ENCODE data around the gene ST3GAL2. TPM values are rescaled to one million over a fixed set of nuclear protein-coding genes. Genes with fewer than 3 reads are reported as not detected.
A peak's percentile ranks its signal among the peaks of the same experiment; 100 is the strongest.
"Not testable (repeated sequence)": the region's sequence is repeated elsewhere in the genome, so short reads cannot be mapped to it uniquely, and the experiment has no call there.

Gene ST3GAL2
- total and polyA plus RNA-seq, 7 experiments from 2014 or later, result 11.3 to 35.9 (median 28.5) TPM

GRCh38 chr16:70453117-70453891, 14.4 kb upstream of the ST3GAL2 start:
- Mint-ChIP-seq H3K27ac (peak overlapping the region; percentile 70 to 91 (median 86)), H3K9me3 (no peaks in the 10 kb centered on the region), H3K27me3 (peaks cover 0 to 3% (median 0%) of the 10 kb centered on the region in 5 donors), H3K36me3 (peaks cover 0 to 4% (median 0%) of the 10 kb centered on the region in 5 donors), H3K4me1 (peaks cover 6 to 47% (median 37%) of the 10 kb centered on the region in 7 donors), H3K4me3 (peak overlapping the region; percentile 90 to 95 (median 93))
- CTCF ChIA-PET, result interaction anchor here (0.6 to 1.6 kb wide), 6 partner anchors 9 to 83 kb away, joined by 3 to 7 read pairs (median 4); no protein-coding TSS in a partner anchor
- peak overlapping the region; percentile 82 for H3K4me3 ChIP-seq (ENCODE audit: low read length)
- no peaks in the 10 kb centered on the region for H3K9me3 ChIP-seq (ENCODE audit: control insufficient read depth in 2 of 3, low read length in 3 of 3)
- peaks cover 8 to 12% of the 10 kb centered on the region in 2 donors for H3K4me1 ChIP-seq (ENCODE audit: control insufficient read depth in 2 of 2, insufficient read depth in 2 of 2, low read length in 2 of 2)
- H3K27me3 ChIP-seq (ENCODE audit: control insufficient read depth in 2 of 2, insufficient read depth in 2 of 2, low read length in 2 of 2), result no peaks in the 10 kb centered on the region
- DNase-seq, result no peak
- POLR2A ChIA-PET, result interaction anchor here (0.6 to 3.4 kb wide), 13 partner anchors 10 to 164 kb away, joined by 3 to 30 read pairs (median 4); partner anchors contain the start of genes AARS1 and ST3GAL2
- intact Hi-C loops (cut with micrococcal nuclease), result loop anchor here (1.0 to 5.0 kb wide), 3 partner anchors 51 to 349 kb away; partner anchors contain the start of gene VAC14 (in 1 of the 2)
- peaks cover 0 to 9% (median 0%) of the 10 kb centered on the region in 3 experiments for H3K36me3 ChIP-seq (ENCODE audit: control insufficient read depth in 2 of 3, insufficient read depth in 3 of 3, low read length in 3 of 3)
- ATAC-seq, result no peak
- peak overlapping the region; percentile 99 for H3K27ac ChIP-seq (ENCODE audit: low read depth, low read length)

GRCh38 chr16:70451004-70451340, 12.1 kb upstream of the ST3GAL2 start:
- ATAC-seq; H3K9me3 ChIP-seq (ENCODE audit: control insufficient read depth in 2 of 3, low read length in 3 of 3); H3K27me3 Mint-ChIP-seq; H3K27ac Mint-ChIP-seq; H3K36me3 ChIP-seq (ENCODE audit: control insufficient read depth in 2 of 3, insufficient read depth in 3 of 3, low read length in 3 of 3); H3K9me3 Mint-ChIP-seq; H3K4me3 Mint-ChIP-seq; H3K27ac ChIP-seq (ENCODE audit: low read depth, low read length); POLR2A ChIA-PET; H3K36me3 Mint-ChIP-seq; CTCF ChIA-PET; H3K27me3 ChIP-seq (ENCODE audit: control insufficient read depth in 2 of 2, insufficient read depth in 2 of 2, low read length in 2 of 2); H3K4me3 ChIP-seq (ENCODE audit: low read length); DNase-seq: not testable (repeated sequence)
- peaks cover 6 to 35% (median 26%) of the 10 kb centered on the region in 7 donors for H3K4me1 Mint-ChIP-seq
- peaks cover 8 to 12% of the 10 kb centered on the region in 2 donors for H3K4me1 ChIP-seq (ENCODE audit: control insufficient read depth in 2 of 2, insufficient read depth in 2 of 2, low read length in 2 of 2)
- intact Hi-C loops (cut with micrococcal nuclease), result loop anchor here in 1 of 2 donors (5.0 kb wide), 2 partner anchors 49 to 351 kb away; partner anchors contain the start of gene VAC14

DNA sequence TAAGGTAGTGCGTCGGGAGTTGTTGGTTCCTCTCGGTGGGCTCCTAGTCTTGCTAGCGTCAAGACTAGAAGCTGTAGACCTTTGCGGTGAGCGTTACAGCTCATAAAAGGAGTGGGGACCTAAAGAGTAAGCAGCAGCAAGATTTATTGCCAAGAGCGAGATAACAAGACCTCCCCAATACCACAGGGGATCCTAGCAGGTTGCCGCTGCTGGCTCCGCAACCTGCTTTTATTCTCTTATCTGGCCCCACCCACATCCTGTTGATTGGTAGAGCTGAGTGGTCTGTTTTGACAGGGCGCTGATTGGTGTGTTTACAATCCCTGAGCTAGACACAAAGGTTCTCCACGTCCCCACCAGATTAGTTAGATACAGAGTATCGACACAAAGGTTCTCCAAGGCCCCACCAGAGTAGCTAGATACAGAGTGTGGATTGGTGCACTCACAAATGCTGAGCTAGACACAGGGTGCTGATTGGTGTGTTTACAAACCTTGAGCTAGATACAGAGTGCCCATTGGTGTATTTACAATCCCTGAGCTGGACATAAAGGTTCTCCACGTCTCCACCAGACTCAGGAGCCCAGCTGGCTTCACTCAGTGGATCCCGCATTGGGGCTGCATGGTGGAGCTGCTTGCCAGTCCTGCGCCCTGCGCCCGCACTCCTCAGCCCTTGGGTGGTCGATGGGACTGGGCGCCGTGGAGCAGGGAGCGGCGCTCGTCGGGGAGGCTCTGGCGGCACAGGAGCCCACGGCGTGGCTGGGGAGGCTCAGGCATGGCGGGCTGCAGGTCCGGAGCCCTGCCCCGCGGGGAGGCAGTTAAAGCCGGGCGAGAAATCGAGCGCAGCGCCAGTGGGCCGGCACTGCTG, 11.5 kb upstream of the ST3GAL2 start:
- H3K36me3 Mint-ChIP-seq; H3K27me3 Mint-ChIP-seq; H3K36me3 ChIP-seq (ENCODE audit: control insufficient read depth in 2 of 3, insufficient read depth in 3 of 3, low read length in 3 of 3); H3K27ac ChIP-seq (ENCODE audit: low read depth, low read length); H3K27ac Mint-ChIP-seq; H3K9me3 ChIP-seq (ENCODE audit: control insufficient read depth in 2 of 3, low read length in 3 of 3); DNase-seq; H3K4me3 ChIP-seq (ENCODE audit: low read length); CTCF ChIA-PET; ATAC-seq; H3K27me3 ChIP-seq (ENCODE audit: control insufficient read depth in 2 of 2, insufficient read depth in 2 of 2, low read length in 2 of 2); H3K9me3 Mint-ChIP-seq: not testable (repeated sequence)
- Mint-ChIP-seq H3K4me1 (peaks cover 5 to 31% (median 22%) of the 10 kb centered on the region in 7 donors), H3K4me3 (peak overlapping the region in 3 of 10 donors; percentile 5 to 47 (median 28))
- H3K4me1 ChIP-seq (ENCODE audit: control insufficient read depth in 2 of 2, insufficient read depth in 2 of 2, low read length in 2 of 2), result peaks cover 5 to 12% of the 10 kb centered on the region in 2 donors
- intact Hi-C loops (cut with micrococcal nuclease), result loop anchor here in 1 of 2 donors (5.0 kb wide), 2 partner anchors 48 to 352 kb away; partner anchors contain the start of gene VAC14
- POLR2A ChIA-PET, result interaction anchor here (1.4 kb wide), 1 partner anchor 11 kb away, joined by 3 read pairs; the partner anchor contains the start of gene ST3GAL2

DNA sequence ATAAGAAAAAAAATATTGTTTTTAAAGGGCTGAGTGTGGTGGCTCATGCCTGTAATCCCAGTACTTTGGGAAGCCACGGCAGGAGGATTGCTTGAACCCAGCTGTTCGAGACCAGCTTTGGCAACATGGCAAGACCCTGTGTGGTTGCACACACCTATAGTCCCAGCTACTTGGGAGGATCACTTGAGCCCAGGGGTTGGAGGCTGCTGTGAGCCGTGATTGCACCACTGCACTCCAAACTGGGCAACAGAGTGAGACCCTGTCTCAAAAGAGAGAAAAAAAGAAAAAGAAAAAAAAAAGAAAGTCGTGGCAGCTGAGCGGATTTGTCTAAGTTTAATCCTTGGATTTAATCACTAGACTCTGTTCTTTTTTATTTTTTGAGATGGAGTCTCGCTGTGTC, 9.2 kb upstream of the ST3GAL2 start:
- H3K27me3 Mint-ChIP-seq, result peaks cover 0 to 4% (median 0%) of the 10 kb centered on the region in 5 donors
- no peak overlapping the region for H3K4me3 ChIP-seq (ENCODE audit: low read length)
- H3K27ac Mint-ChIP-seq, result no peak overlapping the region
- peaks cover 0 to 18% (median 9%) of the 10 kb centered on the region in 7 donors for H3K4me1 Mint-ChIP-seq
- ChIA-PET POLR2A (no interaction called here), CTCF (no interaction called here)
- no peaks in the 10 kb centered on the region for H3K4me1 ChIP-seq (ENCODE audit: control insufficient read depth in 2 of 2, insufficient read depth in 2 of 2, low read length in 2 of 2)
- no peaks in the 10 kb centered on the region for H3K27me3 ChIP-seq (ENCODE audit: control insufficient read depth in 2 of 2, insufficient read depth in 2 of 2, low read length in 2 of 2)
- H3K9me3 ChIP-seq (ENCODE audit: control insufficient read depth in 2 of 3, low read length in 3 of 3), result no peaks in the 10 kb centered on the region
- DNase-seq (no peak), ATAC-seq (no peak)
- no peaks in the 10 kb centered on the region for H3K36me3 ChIP-seq (ENCODE audit: control insufficient read depth in 2 of 3, insufficient read depth in 3 of 3, low read length in 3 of 3)
- H3K36me3 Mint-ChIP-seq, result peaks cover 0 to 4% (median 0%) of the 10 kb centered on the region in 5 donors
- no peak overlapping the region for H3K27ac ChIP-seq (ENCODE audit: low read depth, low read length)
- H3K4me3 Mint-ChIP-seq, result no peak overlapping the region
- intact Hi-C loops (cut with micrococcal nuclease), result no loop called here
- H3K9me3 Mint-ChIP-seq, result no peaks in the 10 kb centered on the region

GRCh38 chr16:70444249-70445063, 5.6 kb upstream of the ST3GAL2 start:
- POLR2A ChIA-PET, result interaction anchor here (1.6 kb wide), 1 partner anchor 62 kb away, joined by 3 read pairs; no protein-coding TSS in a partner anchor
- DNase-seq (no peak), ATAC-seq (no peak)
- Mint-ChIP-seq H3K9me3 (no peaks in the 10 kb centered on the region), H3K4me3 (no peak overlapping the region), H3K27me3 (peaks cover 0 to 4% (median 0%) of the 10 kb centered on the region in 5 donors), H3K4me1 (peaks cover 0 to 8% (median under 1%) of the 10 kb centered on the region in 7 donors), H3K36me3 (peaks cover 0 to 4% (median 0%) of the 10 kb centered on the region in 5 donors), H3K27ac (no peak overlapping the region)
- CTCF ChIA-PET, result no interaction called here
- Histone ChIP-seq H3K27ac (ENCODE audit: low read depth, low read length) (no peak overlapping the region), H3K27me3 (ENCODE audit: control insufficient read depth in 2 of 2, insufficient read depth in 2 of 2, low read length in 2 of 2) (no peaks in the 10 kb centered on the region), H3K4me1 (ENCODE audit: control insufficient read depth in 2 of 2, insufficient read depth in 2 of 2, low read length in 2 of 2) (peaks cover 0 to 6% of the 10 kb centered on the region in 2 donors), H3K4me3 (ENCODE audit: low read length) (no peak overlapping the region), H3K9me3 (ENCODE audit: control insufficient read depth in 2 of 3, low read length in 3 of 3) (no peaks in the 10 kb centered on the region), H3K36me3 (ENCODE audit: control insufficient read depth in 2 of 3, insufficient read depth in 3 of 3, low read length in 3 of 3) (no peaks in the 10 kb centered on the region)
- intact Hi-C loops (cut with micrococcal nuclease), result no loop called here

GRCh38 chr16:70442344-70442743, 3.4 kb upstream of the ST3GAL2 start:
- Mint-ChIP-seq H3K27ac (no peak overlapping the region), H3K27me3 (peaks cover 0 to 4% (median 0%) of the 10 kb centered on the region in 5 donors), H3K9me3 (no peaks in the 10 kb centered on the region), H3K4me3 (no peak overlapping the region), H3K36me3 (no peaks in the 10 kb centered on the region), H3K4me1 (peaks cover 11 to 22% (median 14%) of the 10 kb centered on the region in 7 donors)
- H3K27me3 ChIP-seq (ENCODE audit: control insufficient read depth in 2 of 2, insufficient read depth in 2 of 2, low read length in 2 of 2), result no peaks in the 10 kb centered on the region
- DNase-seq (no peak), ATAC-seq (no peak)
- H3K36me3 ChIP-seq (ENCODE audit: control insufficient read depth in 2 of 3, insufficient read depth in 3 of 3, low read length in 3 of 3), result no peaks in the 10 kb centered on the region
- H3K9me3 ChIP-seq (ENCODE audit: control insufficient read depth in 2 of 3, low read length in 3 of 3), result no peaks in the 10 kb centered on the region
- intact Hi-C loops (cut with micrococcal nuclease), result no loop called here
- ChIA-PET CTCF (interaction anchor here (0.8 to 1.4 kb wide), 3 partner anchors 9 to 48 kb away, joined by 3 to 4 read pairs (median 3); no protein-coding TSS in a partner anchor), POLR2A (interaction anchor here (0.6 to 1.6 kb wide), 3 partner anchors 60 to 99 kb away, joined by 3 read pairs; no protein-coding TSS in a partner anchor)
- H3K4me3 ChIP-seq (ENCODE audit: low read length), result no peak overlapping the region
- peaks cover 10 to 18% of the 10 kb centered on the region in 2 donors for H3K4me1 ChIP-seq (ENCODE audit: control insufficient read depth in 2 of 2, insufficient read depth in 2 of 2, low read length in 2 of 2)
- H3K27ac ChIP-seq (ENCODE audit: low read depth, low read length), result no peak overlapping the region

Data from naive thymus-derived CD4-positive, alpha-beta T cell (primary cell).